Measurements from ENCODE around the gene ZFP36L2. TPM values are rescaled to one million over a fixed set of nuclear protein-coding genes. Genes with fewer than 3 reads are reported as not detected.

The ZFP36L2 gene
- total and polyA plus RNA-seq, 10 donors: 72.4 to 223 (median 119) TPM

DNA sequence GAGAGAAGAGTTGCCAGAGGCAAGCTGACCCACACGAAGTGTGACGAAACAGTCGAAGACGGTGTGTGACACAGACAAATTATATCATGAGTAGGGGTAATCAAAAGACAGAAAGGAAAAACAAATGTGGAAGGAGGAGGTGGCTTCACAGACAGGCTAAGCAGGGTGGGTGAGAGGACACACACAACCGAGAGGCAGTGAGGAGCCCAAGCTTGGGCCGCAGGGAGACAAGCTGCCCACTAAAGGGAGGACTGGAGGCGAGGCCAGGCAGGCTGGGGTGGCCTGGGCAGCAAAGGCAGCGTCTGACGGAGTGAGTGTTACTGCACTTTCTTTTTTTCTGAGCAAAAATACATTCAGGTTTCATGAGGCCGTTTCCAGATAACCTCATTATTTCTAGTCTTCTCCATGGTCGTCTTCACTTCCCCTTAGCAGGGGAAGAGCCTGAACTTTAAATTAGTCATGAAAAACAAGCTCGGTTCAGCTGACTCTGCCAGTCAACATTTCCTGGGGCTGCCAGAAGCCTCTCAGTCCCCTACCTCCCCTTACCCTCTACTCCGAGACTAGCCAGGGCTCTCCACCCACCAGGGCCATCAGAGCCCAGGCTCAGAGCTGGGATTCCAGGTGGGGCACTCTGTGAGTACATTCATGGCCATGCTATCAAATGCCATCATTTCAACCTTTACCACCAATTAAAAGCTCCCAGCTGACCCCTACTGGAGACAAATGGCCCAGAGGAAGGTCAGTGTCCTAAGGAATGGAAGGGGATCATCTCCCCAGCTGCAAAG, 13.8 kb upstream of the ZFP36L2 start:
- Histone ChIP-seq H3K4me3 (no peak overlapping the region), H3K27ac (peak overlapping the region; percentile 2 to 89 (median 78)), H3K36me3 (peaks cover 0 to 9% (median 3%) of the 10 kb centered on the region in 6 donors), H3K9me3 (no peaks in the 10 kb centered on the region), H3K27me3 (replicated peaks in 1 of 7) (no peaks in the 10 kb centered on the region), H3K4me1 (peaks cover 0 to 59% (median 25%) of the 10 kb centered on the region in 6 donors)
- 61 to 66% (median 63%) methylated on average over 13 of the region's 13 CpGs for WGBS, 5 donors
- intact Hi-C loops (cut with DNase I; ENCODE audit: low total_unique reads): no loop called here
- TF ChIP-seq POLR2AphosphoS5 (IDR thresholded peaks at IDR 0.05) (peak; percentile 19 to 61 (median 52)), CTCF (IDR thresholded peaks at IDR 0.05 in 8 of 11, conservative IDR thresholded peaks at IDR 0.05 in 3 of 11) (peak in 3 of 11 experiments; percentile 16 to 27 (median 16)), POLR2A (IDR thresholded peaks at IDR 0.05) (no peak)
- DNase-seq: no peak

DNA sequence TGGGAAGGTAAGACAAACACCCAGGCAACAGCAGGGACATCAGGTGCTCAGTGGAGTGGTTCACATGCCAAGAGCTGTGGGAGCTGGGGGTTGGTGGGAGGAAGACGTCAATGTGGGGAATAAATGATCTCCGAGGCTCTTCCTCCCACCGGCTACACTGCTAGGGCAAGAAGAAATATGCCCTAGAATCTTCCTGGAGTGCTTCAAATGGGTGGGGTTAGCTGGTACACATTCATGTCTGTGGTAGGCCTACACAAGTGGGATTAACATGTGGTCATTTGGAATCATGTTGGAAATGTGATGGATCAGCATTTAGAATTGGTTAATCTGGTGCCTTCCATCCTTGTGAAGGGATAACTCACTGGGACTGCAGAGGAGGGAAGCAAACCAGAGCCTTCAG, 12.4 kb upstream of the ZFP36L2 start:
- WGBS, 5 donors: 85 to 93% (median 90%) methylated on average over 3 of the region's 3 CpGs
- H3K9me3 ChIP-seq: no peaks in the 10 kb centered on the region
- H3K4me1 ChIP-seq: peaks cover 2 to 73% (median 27%) of the 10 kb centered on the region in 6 donors
- H3K27me3 ChIP-seq (replicated peaks in 1 of 7): no peaks in the 10 kb centered on the region
- intact Hi-C loops (cut with DNase I; ENCODE audit: low total_unique reads): no loop called here
- no peaks in the 10 kb centered on the region for H3K36me3 ChIP-seq
- H3K4me3 ChIP-seq: no peak overlapping the region
- TF ChIP-seq POLR2A (IDR thresholded peaks at IDR 0.05) (no peak), POLR2AphosphoS5 (IDR thresholded peaks at IDR 0.05) (no peak), CTCF (IDR thresholded peaks at IDR 0.05 in 8 of 11, conservative IDR thresholded peaks at IDR 0.05 in 3 of 11) (no peak)
- H3K27ac ChIP-seq: peak overlapping the region in 4 of 8 donors; percentile 82 to 89 (median 86)
- DNase-seq: no peak

DNA sequence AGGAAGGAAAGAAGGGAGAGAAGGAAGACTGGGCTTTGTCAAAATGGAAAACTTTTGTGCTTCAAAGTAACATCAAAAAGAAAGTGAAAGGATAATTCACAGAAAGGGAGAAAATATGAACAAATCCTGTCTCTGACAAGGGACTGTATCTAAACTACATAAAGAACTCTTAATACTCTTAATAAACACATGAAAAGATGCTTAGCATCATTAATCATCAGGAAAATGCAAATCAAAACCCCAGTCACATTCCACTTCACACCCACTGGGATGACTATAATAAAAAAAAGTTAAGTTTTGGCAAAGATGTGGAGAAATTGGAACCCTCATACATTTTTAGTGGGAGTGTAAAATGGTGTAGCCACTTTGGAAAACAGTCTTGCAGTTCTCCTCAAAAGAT, 11.8 kb upstream of the ZFP36L2 start:
- no peaks in the 10 kb centered on the region for H3K27me3 ChIP-seq (replicated peaks in 1 of 7)
- peaks cover 3 to 79% (median 32%) of the 10 kb centered on the region in 6 donors for H3K4me1 ChIP-seq
- H3K4me3 ChIP-seq: no peak overlapping the region
- H3K27ac ChIP-seq: peak overlapping the region in 5 of 8 donors; percentile 11 to 86 (median 82)
- H3K9me3 ChIP-seq: no peaks in the 10 kb centered on the region
- no peak for DNase-seq
- no peaks in the 10 kb centered on the region for H3K36me3 ChIP-seq
- intact Hi-C loops (cut with DNase I; ENCODE audit: low total_unique reads): no loop called here
- no peak for TF ChIP-seq POLR2AphosphoS5 (IDR thresholded peaks at IDR 0.05)
- no peak for TF ChIP-seq CTCF (IDR thresholded peaks at IDR 0.05 in 8 of 11, conservative IDR thresholded peaks at IDR 0.05 in 3 of 11)
- no peak for TF ChIP-seq POLR2A (IDR thresholded peaks at IDR 0.05)

All from spleen (tissue), 11 donors.